Bronchial epithelial cell (primary cell): ENCODE results near the gene CSNK1E. TPM values are rescaled to one million over a fixed set of nuclear protein-coding genes. Genes with fewer than 3 reads are reported as not detected.

Source experiments
- DNase-seq: peaks from one replicate; pipeline ENCODE4 v3.0.0-alpha.2; 2010; ENCODE audit warnings: low read depth
- FAIRE-seq: peaks from 2 replicates; lab custom pipeline; 2011; peaks lifted over from hg19 to GRCh38; lab: Jason Lieb, UNC
- H3K27me3 ChIP-seq: 2 replicates; pipeline ENCODE4 v1.5.1; 2011; ENCODE audit warnings: low read length; ENCODE audit not compliant: control insufficient read depth, insufficient read depth
- H3K36me3 ChIP-seq: 2 replicates; pipeline ENCODE4 v1.5.1; 2011; ENCODE audit warnings: low read length; ENCODE audit not compliant: control insufficient read depth, insufficient read depth
- H3K4me3 ChIP-seq: 2 replicates; pipeline ENCODE4 v1.5.1; 2011; ENCODE audit warnings: mild to moderate bottlenecking, low read depth, low read length, control low read depth
- total RNA-seq: library from RNA; depleted of rRNA; stranded (reverse); fragments of >200 nt; gene quantifications from 2 replicates; pipeline ENCODE4 v1.2.1, GENCODE V29; 2014
- TF ChIP-seq, protein P1 (sequence below): IDR thresholded peaks from 2 replicates; pipeline ENCODE4 v1.5.1; 2011; ENCODE audit warnings: mild to moderate bottlenecking, moderate library complexity, low read length, control low read depth, inconsistent platforms; ENCODE audit not compliant: insufficient read depth, severe bottlenecking

CSNK1E gene
- total RNA-seq, 1 donor from 2014 or later, result 181 TPM

GRCh38 chr22:38335077-38335476 lies 17.8 kb upstream of the CSNK1E start:
- H3K27me3 ChIP-seq, result no peaks in the 10 kb centered on the region
- TF ChIP-seq, protein P1, sequence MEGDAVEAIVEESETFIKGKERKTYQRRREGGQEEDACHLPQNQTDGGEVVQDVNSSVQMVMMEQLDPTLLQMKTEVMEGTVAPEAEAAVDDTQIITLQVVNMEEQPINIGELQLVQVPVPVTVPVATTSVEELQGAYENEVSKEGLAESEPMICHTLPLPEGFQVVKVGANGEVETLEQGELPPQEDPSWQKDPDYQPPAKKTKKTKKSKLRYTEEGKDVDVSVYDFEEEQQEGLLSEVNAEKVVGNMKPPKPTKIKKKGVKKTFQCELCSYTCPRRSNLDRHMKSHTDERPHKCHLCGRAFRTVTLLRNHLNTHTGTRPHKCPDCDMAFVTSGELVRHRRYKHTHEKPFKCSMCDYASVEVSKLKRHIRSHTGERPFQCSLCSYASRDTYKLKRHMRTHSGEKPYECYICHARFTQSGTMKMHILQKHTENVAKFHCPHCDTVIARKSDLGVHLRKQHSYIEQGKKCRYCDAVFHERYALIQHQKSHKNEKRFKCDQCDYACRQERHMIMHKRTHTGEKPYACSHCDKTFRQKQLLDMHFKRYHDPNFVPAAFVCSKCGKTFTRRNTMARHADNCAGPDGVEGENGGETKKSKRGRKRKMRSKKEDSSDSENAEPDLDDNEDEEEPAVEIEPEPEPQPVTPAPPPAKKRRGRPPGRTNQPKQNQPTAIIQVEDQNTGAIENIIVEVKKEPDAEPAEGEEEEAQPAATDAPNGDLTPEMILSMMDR, result no peak
- no peak overlapping the region for H3K4me3 ChIP-seq
- DNase-seq, result peak; percentile 80
- no peaks in the 10 kb centered on the region for H3K36me3 ChIP-seq
- no peak for FAIRE-seq

GRCh38 chr22:38327805-38328204 lies 10.6 kb upstream of the CSNK1E start:
- FAIRE-seq (no peak), DNase-seq (peak; percentile 95)
- TF ChIP-seq, protein P1, result no peak
- Histone ChIP-seq H3K27me3 (no peaks in the 10 kb centered on the region), H3K36me3 (no peaks in the 10 kb centered on the region), H3K4me3 (peak overlapping the region; percentile 21)

DNA sequence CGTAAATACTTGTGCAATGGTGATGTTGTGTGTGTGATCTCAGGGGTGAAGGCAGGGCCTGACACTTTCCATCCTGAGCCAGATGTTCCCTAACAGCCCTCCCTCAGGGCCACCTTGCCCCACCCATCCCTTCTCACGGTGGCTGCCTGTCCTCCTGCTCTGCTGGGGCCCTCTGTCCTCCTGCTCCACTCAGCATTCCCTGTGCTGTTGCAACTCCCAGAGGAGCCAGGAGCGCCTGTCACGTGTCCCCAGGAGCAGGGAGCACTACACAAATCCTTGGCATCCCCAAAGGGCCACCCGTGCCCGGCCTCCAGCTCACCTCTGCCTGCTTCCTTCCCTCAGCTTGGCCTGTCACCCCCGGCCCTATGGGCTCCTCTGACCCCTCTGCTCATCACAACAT lies 10.2 kb upstream of the CSNK1E start:
- DNase-seq, result no peak
- TF ChIP-seq, protein P1, result no peak
- no peaks in the 10 kb centered on the region for H3K27me3 ChIP-seq
- H3K36me3 ChIP-seq, result no peaks in the 10 kb centered on the region
- FAIRE-seq, result no peak
- H3K4me3 ChIP-seq, result peak overlapping the region; percentile 21

DNA sequence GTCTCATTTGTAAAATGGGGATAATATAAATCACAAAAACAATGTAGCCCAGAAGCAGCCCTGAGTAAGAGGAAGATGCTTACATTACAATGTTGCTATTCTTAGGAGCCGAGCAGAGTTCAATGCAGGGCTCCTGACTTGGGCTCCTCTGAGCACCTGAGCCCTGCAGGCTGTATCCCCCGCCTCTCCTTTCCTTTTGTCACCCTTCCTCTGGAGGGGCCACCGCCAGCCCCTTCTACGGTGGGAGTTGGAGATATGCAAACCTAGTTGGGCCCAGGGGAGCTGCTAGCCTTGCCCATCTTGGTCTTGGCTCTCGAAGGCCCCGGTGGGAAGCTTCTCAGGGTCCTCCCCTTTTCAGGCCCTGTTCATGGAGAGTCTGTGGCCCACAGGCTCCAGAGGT lies 8.4 kb upstream of the CSNK1E start:
- Histone ChIP-seq H3K36me3 (no peaks in the 10 kb centered on the region), H3K4me3 (no peak overlapping the region), H3K27me3 (no peaks in the 10 kb centered on the region)
- TF ChIP-seq, protein P1, result no peak
- DNase-seq (no peak), FAIRE-seq (no peak)

DNA sequence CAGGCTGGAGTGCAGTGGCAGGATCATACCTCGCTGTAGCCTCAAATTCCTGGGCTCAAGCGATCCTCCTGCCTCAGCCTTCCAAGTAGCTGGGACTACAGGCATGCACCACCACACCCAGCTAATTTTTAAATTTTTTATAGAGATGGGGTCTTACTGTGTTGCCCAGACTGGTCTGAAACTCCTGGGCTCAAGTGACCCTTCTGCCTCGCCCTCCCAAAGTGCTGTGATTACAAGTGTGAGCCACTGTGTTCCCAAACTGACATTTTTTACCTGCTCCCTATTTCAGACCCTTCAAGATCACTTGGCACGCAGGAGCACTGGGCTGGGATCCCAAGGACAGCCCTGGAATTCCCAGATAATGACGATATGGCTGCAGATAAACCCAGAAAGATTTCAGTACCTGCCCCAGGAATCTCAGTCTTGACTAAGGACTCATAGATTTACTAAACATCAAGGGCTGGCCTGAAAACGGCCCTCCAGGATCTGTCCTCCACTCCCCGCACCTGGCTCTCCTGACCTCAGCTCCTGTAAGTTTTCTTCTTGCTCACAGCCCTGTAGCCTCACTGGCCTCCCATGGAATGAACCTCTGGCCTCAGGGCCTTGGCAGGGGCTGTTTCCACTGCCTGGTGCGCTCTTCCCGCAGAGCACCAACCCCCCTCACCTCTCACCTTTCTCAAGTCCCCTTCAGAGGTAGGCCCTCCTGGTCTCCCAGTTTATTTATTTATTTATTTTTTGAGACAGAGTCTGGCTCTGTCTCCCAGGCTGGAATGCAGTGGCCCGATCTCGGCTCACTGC lies 3.6 kb upstream of the CSNK1E start:
- no peak for DNase-seq
- no peak for FAIRE-seq
- TF ChIP-seq, protein P1, result no peak
- no peaks in the 10 kb centered on the region for H3K27me3 ChIP-seq
- no peak overlapping the region for H3K4me3 ChIP-seq
- H3K36me3 ChIP-seq, result no peaks in the 10 kb centered on the region
